ENCODE data around the gene TLN1.

DNA sequence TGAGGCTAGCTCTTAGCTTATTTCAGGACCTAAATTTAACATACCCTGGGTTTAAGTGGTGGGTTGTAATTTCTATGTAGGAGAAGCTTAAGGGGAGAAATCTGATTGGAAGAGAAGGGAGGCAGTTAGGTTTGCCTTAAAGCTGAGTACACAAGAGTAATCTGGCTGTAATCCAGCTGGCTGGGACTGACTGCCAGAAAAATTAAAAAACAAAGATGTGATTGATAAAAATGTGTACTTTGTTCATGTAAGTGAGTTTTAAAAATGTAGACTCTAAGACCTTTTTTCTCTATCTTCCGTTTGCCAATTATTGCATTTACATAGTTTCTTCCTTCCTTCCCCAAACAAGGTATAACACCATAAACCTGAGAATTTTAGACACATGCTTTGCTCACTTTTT lies 39.5 kb upstream of the TLN1 start:
- TF ChIP-seq EZH2 (IDR thresholded peaks at IDR 0.05; ENCODE audit: insufficient read depth, poor library complexity, severe bottlenecking) (no peak), EZH2phosphoT487 (IDR thresholded peaks at IDR 0.05; ENCODE audit: insufficient read depth, low read depth) (no peak)
